HepG2 (cell line): ENCODE data around the gene WWP2. TPM values are rescaled to one million over a fixed set of nuclear protein-coding genes. Genes with fewer than 3 reads are reported as not detected.

Experiments used
- CC2D1A ChIP-seq: sonication (generic); formaldehyde crosslinking; IDR thresholded peaks from 2 replicates; pipeline ENCODE4 v1.8.1; 2023; ENCODE audit warnings: mild to moderate bottlenecking, missing genetic modification reagents
- FOXA3 ChIP-seq: IDR thresholded peaks from 2 replicates; pipeline ENCODE4 v1.6.1; 2016; ENCODE audit warnings: missing genetic modification reagents, missing compliant biosample characterization
- FOXJ3 ChIP-seq: sonication (generic); formaldehyde crosslinking; IDR thresholded peaks from 2 replicates; pipeline ENCODE4 v1.4.0; 2020; ENCODE audit warnings: missing genetic modification reagents, mild to moderate bottlenecking, borderline replicate concordance
- FOXP4 ChIP-seq: sonication (generic); formaldehyde crosslinking; IDR thresholded peaks from 2 replicates; pipeline ENCODE4 v1.4.0; 2020; ENCODE audit warnings: missing genetic modification reagents
- HNF4G ChIP-seq, 2 experiments: sonication (generic) in 1 of 2; formaldehyde crosslinking in 1 of 2; IDR thresholded peaks; 2 replicates each; pipeline versions ENCODE4 v1.4.0 to v1.6.1; 2011 to 2020; ENCODE audit warnings: borderline replicate concordance in 2 of 2, low read depth in 2 of 2, mild to moderate bottlenecking in 2 of 2, low read length in 1 of 2, missing genetic modification reagents in 1 of 2, moderate library complexity in 1 of 2
- HNRNPK ChIP-seq: fragments of 200-400 bp; formaldehyde crosslinking; IDR thresholded peaks from 2 replicates; pipeline ENCODE4 v1.6.1; 2018; ENCODE audit warnings: low read length, low read depth, moderate library complexity, mild to moderate bottlenecking; ENCODE audit not compliant: poor library complexity, severe bottlenecking
- MED1 ChIP-seq: sonication (generic); formaldehyde crosslinking; IDR thresholded peaks from 2 replicates; pipeline ENCODE4 v1.4.0; 2020; ENCODE audit warnings: missing genetic modification reagents
- MEF2D ChIP-seq: sonication (generic); formaldehyde crosslinking; IDR thresholded peaks from 2 replicates; pipeline ENCODE4 v1.5.1; 2020; ENCODE audit warnings: mild to moderate bottlenecking, missing genetic modification reagents
- MTA1 ChIP-seq: sonication (generic); formaldehyde crosslinking; IDR thresholded peaks from 2 replicates; pipeline ENCODE4 v1.4.0; 2020; ENCODE audit warnings: missing genetic modification reagents, mild to moderate bottlenecking, borderline replicate concordance
- NFIB ChIP-seq: sonication (generic); formaldehyde crosslinking; IDR thresholded peaks from 2 replicates; pipeline ENCODE4 v1.9.0; 2021; ENCODE audit warnings: missing genetic modification reagents, mild to moderate bottlenecking, borderline replicate concordance
- NFRKB ChIP-seq: fragments of 450-650 bp; IDR thresholded peaks from 2 replicates; pipeline ENCODE4 v1.6.1; 2017
- PLRG1 ChIP-seq: fragments of 450-650 bp; conservative IDR thresholded peaks from 2 replicates; pipeline ENCODE4 v1.6.1; 2016
- RFX3 ChIP-seq: IDR thresholded peaks from 2 replicates; pipeline ENCODE4 v1.6.1; 2016; ENCODE audit warnings: missing biosample characterization, missing genetic modification reagents
- RXRA ChIP-seq: sonication (generic); formaldehyde crosslinking; IDR thresholded peaks from 2 replicates; pipeline ENCODE4 v1.5.1; 2020; ENCODE audit warnings: missing genetic modification reagents
- SYNCRIP ChIP-seq: fragments of 200-400 bp; formaldehyde crosslinking; IDR thresholded peaks from 2 replicates; pipeline ENCODE4 v1.6.1; 2018; ENCODE audit warnings: mild to moderate bottlenecking, low read depth, low read length; ENCODE audit not compliant: insufficient read depth
- TEAD3 ChIP-seq: optimal IDR thresholded peaks from 2 replicates; pipeline ENCODE3; 2016; ENCODE audit warnings: borderline replicate concordance
- TFE3 ChIP-seq: IDR thresholded peaks from 2 replicates; pipeline ENCODE4 v1.6.1; 2016
- ZBTB7A ChIP-seq: sonication (generic); formaldehyde crosslinking; IDR thresholded peaks from 2 replicates; pipeline ENCODE4 v1.8.0; 2022; ENCODE audit warnings: mild to moderate bottlenecking, missing genetic modification reagents
- ZNF629 ChIP-seq: sonication (generic); formaldehyde crosslinking; conservative IDR thresholded peaks from 2 replicates; pipeline ENCODE4 v1.5.0; 2020; ENCODE audit warnings: missing genetic modification reagents
- ZNF792 ChIP-seq: IDR thresholded peaks from 2 replicates; pipeline ENCODE4 v1.6.1; 2016
- ZSCAN12 ChIP-seq: sonication (generic); formaldehyde crosslinking; IDR thresholded peaks from 2 replicates; pipeline ENCODE4 v1.9.0; 2021; ENCODE audit warnings: mild to moderate bottlenecking, missing genetic modification reagents
- polyA plus RNA-seq, 8 experiments: library from polyadenylated mRNA; depleted of rRNA in 3 of 8; stranded (reverse) in 7 of 8; unstranded in 1 of 8; fragments of >200 nt; fragmentation: Illumina TruSeq in 4 of 8; extraction: Trizol in 4 of 8; gene quantifications; 2 replicates each; pipeline versions ENCODE4 v1.2.1 to v1.2.3, GENCODE V29; 2011 to 2016; ENCODE audit warnings: low read depth in 4 of 8, missing spikeins in 1 of 8, mixed read lengths in 1 of 8; ENCODE audit not compliant: insufficient read depth in 1 of 8
- total RNA-seq, 5 experiments: library from RNA; depleted of rRNA; stranded (reverse); fragments of >200 nt; fragmentation: Illumina TruSeq; extraction: Trizol; gene quantifications; 2 replicates each; pipeline ENCODE4 v1.2.3, GENCODE V29; 2016; ENCODE audit warnings: low read depth in 1 of 5

WWP2 gene
- total and polyA plus RNA-seq, 2 of the 13 experiments (the other 11 are each of a cell fraction or from before 2014, with no cell fraction given) = 11.4 to 28.2 TPM

GRCh38 chr16:69859105-69859989, 97.2 kb downstream of the WWP2 start (continued):
- TF ChIP-seq TFE3 (CRISPR knock-in tag) = peak; percentile 80
- TF ChIP-seq MED1 (CRISPR knock-in tag) = peak; percentile 91
- TF ChIP-seq NFRKB = no peak
- peak; percentile 74 for TF ChIP-seq HNF4G (IDR thresholded peaks at IDR 0.05; ENCODE audit: borderline replicate concordance, low read depth, low read length)
- peak; percentile 87; the same call in 1 of the 2 replicates for TF ChIP-seq HNF4G (CRISPR knock-in tag; IDR thresholded peaks at IDR 0.05; ENCODE audit: borderline replicate concordance, low read depth)
- peak; percentile 71 for TF ChIP-seq FOXA3 (CRISPR knock-in tag)
- TF ChIP-seq NFIB (CRISPR knock-in tag) = peak; percentile 80; the same call in 1 of the 2 replicates
- TF ChIP-seq RXRA (CRISPR knock-in tag) = peak; percentile 97
- TF ChIP-seq CC2D1A = no peak
- TF ChIP-seq ZNF792 (CRISPR knock-in tag) = no peak
- TF ChIP-seq ZBTB7A (CRISPR knock-in tag) = 0 out of 2 replicates have a peak, but pooled peaks have one; percentile 33
- TF ChIP-seq MTA1 (CRISPR knock-in tag) = peak; percentile 69; the same call in 1 of the 2 replicates
- TF ChIP-seq FOXJ3 (CRISPR knock-in tag) = peak; percentile 59; the same call in 1 of the 2 replicates
- no peak for TF ChIP-seq PLRG1
- TF ChIP-seq HNRNPK = no peak
- TF ChIP-seq RFX3 (CRISPR knock-in tag) = no peak
- peak; percentile 81 for TF ChIP-seq FOXP4 (CRISPR knock-in tag)
- peak; percentile 90 for TF ChIP-seq TEAD3
- peak; percentile 50; the same call in 1 of the 2 replicates for TF ChIP-seq MEF2D (CRISPR knock-in tag)
- no peak for TF ChIP-seq ZSCAN12
- 0 out of 2 replicates have a peak, but pooled peaks have one; percentile 25 for TF ChIP-seq ZNF629 (CRISPR knock-in tag)
- no peak for TF ChIP-seq SYNCRIP
